Upper lobe of left lung (tissue), 4 donors: ENCODE results near the gene DNHD1.

Experiments
- EP300 ChIP-seq, 4 donors: sonication (generic); formaldehyde crosslinking; IDR thresholded peaks; one replicate each; pipeline ENCODE4 v1.5.1; 2017; ENCODE audit warnings: antibody characterized with exemption in 4 of 4, control low read depth in 2 of 4
- POLR2A ChIP-seq, 4 donors: fragments of 450-650 bp; IDR thresholded peaks; one replicate each; pipeline ENCODE4 v1.5.1; 2016 to 2017; ENCODE audit warnings: antibody characterized with exemption in 4 of 4, mild to moderate bottlenecking in 2 of 4
- POLR2AphosphoS5 ChIP-seq, 2 donors: sonication (generic); formaldehyde crosslinking; IDR thresholded peaks; one replicate each; pipeline ENCODE4 v1.5.1; 2017; ENCODE audit warnings: antibody characterized with exemption in 2 of 2
- TF ChIP-seq, protein P1 (sequence below), 6 experiments: fragments of 450-650 bp in 4 of 6; fragments of 200-600 bp in 2 of 6; sonication (generic) in 2 of 6; IDR thresholded peaks; one replicate each; pipeline ENCODE4 v1.5.1; 2016 to 2019; ENCODE audit warnings: antibody characterized with exemption in 6 of 6

DNA sequence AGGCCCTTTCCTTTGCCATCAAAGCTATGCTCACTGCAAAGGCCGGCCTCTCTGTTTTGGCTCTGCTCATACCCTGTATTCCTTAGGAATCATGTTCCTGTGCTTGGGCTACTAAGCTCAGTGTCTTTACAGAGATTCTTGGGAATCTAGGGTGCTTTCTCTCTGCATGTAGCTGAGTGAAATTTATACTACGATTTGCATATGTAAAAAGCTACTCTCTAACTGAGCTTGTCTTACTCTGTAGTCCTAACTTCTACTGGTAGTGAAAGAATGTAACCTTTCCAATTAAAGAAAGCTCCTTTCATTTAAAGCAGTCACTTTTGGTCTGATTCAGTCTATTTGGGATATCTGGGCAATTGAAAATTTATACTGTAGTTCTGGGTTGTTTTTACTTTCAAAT lies 32.2 kb downstream of the DNHD1 start:
- TF ChIP-seq, protein P1, sequence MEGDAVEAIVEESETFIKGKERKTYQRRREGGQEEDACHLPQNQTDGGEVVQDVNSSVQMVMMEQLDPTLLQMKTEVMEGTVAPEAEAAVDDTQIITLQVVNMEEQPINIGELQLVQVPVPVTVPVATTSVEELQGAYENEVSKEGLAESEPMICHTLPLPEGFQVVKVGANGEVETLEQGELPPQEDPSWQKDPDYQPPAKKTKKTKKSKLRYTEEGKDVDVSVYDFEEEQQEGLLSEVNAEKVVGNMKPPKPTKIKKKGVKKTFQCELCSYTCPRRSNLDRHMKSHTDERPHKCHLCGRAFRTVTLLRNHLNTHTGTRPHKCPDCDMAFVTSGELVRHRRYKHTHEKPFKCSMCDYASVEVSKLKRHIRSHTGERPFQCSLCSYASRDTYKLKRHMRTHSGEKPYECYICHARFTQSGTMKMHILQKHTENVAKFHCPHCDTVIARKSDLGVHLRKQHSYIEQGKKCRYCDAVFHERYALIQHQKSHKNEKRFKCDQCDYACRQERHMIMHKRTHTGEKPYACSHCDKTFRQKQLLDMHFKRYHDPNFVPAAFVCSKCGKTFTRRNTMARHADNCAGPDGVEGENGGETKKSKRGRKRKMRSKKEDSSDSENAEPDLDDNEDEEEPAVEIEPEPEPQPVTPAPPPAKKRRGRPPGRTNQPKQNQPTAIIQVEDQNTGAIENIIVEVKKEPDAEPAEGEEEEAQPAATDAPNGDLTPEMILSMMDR (IDR thresholded peaks at IDR 0.05) = no peak
- no peak for TF ChIP-seq POLR2A (IDR thresholded peaks at IDR 0.05)
- TF ChIP-seq EP300 (IDR thresholded peaks at IDR 0.05) = no peak
- no peak for TF ChIP-seq POLR2AphosphoS5 (IDR thresholded peaks at IDR 0.05)
